Embryonic facial prominence (tissue), 1 donor: ENCODE results near the gene SAA2.
"Not testable (repeated sequence)": the region's sequence is repeated elsewhere in the genome, so short reads cannot be mapped to it uniquely, and the experiment has no call there.

ENCODE experiments used
- DNase-seq: peaks from one replicate; pipeline ENCODE4 v3.0.0-alpha.2; 2016; ENCODE audit errors: extremely low spot score

SAA2 gene

DNA sequence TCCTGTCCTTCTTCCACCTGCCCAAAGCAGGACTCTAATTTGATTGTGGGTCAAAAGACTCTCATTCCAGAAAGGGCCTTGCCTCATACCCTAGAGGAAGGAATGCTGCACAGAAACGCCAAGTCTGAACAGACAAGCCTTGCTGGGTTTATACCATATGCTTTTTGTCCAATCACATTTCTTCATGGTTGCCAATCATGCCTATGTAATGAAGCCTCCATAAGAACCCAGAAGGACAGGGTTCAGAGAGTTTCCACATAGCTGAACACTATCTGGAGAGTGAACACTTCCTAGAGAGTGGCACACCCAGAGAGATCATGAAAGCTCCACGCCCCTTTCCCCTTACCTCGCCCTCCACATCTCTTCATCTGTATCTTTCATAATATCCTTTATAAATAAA, 4.8 kb upstream of the SAA2 start:
- DNase-seq, result no peak

DNA sequence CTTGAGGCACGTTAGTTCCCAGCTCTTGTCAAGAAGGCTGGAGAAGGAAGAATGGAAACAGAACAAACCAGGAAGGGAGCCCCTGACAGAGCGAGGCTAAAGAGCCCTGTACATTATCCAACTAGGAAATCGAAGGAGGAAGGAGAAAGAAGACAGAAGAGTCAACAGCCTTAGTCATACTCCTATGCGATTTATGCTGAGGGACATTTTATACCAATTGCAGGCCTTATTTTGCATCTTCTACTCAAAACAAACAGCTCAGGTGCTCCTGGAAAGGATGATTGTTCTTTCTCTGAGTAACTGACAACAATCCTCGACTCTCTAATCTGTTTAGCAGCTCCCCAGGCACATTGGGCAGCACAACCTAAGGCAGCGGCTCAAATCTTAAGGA, 1.3 kb downstream of the SAA2 start:
- not testable (repeated sequence) for DNase-seq

DNA sequence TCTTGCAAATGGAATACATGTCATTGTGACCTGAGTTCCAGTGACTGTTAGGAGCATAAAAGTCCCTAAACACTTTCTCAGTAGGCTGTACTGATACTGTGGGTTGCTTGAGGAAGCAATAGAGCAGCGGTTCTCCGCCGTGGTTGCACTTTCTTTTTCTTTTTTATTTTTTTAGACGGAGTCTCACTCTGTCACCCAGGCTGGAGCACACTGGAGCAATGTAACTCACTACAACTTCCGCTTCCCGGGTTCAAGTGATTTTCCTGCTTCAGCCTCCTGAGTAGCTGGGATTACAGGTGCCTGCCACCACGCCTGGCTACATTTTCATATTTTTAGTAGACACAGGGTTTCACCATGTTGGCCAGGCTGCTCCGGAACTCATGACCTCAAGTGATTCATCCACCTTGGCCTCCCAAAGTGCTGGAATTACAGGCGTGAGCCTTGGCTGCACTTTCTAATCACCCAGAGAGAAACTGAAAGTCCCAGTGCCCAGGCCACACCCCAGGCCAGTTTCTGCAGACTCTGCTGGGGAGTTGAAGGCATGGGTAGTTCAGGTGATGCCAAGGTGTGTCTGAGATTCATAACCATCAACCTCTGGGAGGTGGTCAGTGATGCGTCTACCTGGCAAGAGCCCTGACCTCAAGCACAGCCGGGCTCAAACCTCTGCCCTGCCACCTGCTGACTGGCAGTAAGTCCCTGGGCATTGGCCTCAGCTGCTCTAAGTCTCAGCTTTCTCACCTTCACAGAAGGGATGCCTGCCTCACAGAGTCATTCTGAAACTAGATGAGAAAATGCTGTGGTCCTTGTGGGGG, 1.9 kb downstream of the SAA2 start:
- not testable (repeated sequence) for DNase-seq

DNA sequence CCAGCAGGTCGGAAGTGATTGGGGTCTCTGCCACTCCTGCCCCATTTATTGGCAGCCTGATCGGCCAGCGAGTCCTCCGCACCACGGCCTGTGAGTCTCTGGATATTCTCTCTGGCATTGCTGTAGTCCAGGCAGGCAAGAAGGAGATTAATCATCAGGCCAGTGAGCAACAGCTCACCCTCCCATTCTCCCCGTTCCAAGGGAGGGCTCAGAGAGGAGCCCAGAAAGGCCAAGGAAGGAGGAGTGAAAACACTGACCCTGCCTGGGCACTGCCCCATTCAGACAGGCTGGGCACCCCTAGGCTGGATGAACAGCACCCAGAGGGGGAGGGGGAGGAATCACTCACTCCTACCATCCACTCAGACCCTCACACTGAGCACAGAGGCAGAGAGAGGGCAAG, 3.1 kb downstream of the SAA2 start:
- DNase-seq, result no peak

DNA sequence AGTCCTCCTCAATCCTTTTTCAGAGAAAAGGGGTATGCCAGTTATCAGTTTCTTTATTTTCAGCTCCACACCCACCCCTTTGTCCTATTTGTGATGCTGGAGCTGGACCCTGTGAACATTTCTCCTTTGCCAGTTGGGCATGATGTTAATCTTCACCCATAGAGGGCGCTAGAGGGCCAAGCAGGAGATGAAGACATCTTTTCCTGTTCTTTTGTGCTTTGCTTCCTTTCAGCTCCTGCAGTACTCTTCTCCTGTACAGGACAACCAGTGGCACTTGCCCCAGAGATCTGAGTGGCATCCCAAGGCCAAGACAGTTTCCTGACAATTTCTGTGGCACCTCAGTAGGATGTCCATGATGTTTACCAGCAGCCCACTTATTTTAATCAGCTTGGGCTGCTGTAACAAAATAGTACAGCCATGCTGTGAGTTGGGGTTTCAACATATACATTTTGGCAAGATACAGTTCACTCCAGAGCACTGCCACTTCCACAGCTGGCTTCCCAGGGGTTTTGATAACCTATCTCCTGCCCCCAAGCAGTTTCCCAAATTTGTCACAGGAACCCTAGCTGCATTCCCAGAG, 4.6 kb downstream of the SAA2 start:
- no peak for DNase-seq

DNA sequence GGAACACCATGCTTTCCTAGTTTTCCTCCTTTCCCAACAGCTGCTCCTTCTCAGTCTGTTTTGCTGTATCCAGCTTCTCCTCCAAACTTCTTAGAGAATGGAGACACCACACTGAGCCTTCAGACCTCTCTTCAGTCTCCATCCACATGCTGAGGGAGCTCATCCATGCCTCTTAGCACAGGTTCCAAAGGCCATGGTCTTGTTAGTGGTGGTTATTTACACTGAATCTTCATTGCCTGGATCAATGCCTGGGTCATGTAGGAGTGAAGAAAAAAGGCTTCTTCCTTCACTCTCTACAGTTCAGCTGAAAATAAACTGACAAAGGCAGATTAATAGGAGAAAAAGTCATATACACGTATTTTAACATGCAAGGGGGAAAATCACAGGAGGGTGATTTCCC, 8.8 kb downstream of the SAA2 start:
- no peak for DNase-seq

DNA sequence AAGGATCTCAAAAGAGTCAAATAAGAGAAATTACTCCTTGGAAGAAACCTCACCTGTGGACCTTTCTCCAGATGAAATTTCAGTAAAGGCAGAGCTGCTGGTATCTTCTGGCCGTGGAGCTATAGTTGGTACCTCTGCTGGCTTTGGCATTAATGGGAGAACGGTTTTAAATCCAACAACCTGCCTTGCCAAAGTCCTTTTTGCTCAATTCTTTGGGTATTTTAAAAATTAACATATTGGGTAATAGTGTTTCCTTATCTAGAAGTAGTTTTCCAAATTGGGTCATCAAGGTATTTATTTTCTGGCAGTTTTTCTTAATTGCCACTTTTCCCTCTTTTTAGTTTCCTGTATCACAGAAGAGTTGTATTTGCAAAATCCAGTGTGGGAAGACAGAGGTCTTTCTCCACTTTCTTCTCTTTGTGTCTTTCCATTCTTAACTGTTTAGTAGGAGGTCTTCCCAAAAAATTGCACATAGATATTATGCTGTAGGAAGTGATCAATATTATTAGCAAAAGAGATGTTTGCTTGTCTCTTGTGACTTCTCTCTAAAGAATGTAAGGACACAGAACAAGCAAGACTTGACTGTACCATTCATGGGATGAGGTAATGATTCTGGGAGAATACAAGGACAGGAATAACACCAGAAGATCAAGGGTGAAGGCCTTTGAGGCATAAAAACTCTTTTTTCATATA, 11.7 kb downstream of the SAA2 start, which contains the start of gene SAA4:
Gene SAA4, minus strand, starts transcription at position 139 of the 693 bp plus-strand sequence. CDS start 876 bp downstream, outside the sequence.
- no peak for DNase-seq

DNA sequence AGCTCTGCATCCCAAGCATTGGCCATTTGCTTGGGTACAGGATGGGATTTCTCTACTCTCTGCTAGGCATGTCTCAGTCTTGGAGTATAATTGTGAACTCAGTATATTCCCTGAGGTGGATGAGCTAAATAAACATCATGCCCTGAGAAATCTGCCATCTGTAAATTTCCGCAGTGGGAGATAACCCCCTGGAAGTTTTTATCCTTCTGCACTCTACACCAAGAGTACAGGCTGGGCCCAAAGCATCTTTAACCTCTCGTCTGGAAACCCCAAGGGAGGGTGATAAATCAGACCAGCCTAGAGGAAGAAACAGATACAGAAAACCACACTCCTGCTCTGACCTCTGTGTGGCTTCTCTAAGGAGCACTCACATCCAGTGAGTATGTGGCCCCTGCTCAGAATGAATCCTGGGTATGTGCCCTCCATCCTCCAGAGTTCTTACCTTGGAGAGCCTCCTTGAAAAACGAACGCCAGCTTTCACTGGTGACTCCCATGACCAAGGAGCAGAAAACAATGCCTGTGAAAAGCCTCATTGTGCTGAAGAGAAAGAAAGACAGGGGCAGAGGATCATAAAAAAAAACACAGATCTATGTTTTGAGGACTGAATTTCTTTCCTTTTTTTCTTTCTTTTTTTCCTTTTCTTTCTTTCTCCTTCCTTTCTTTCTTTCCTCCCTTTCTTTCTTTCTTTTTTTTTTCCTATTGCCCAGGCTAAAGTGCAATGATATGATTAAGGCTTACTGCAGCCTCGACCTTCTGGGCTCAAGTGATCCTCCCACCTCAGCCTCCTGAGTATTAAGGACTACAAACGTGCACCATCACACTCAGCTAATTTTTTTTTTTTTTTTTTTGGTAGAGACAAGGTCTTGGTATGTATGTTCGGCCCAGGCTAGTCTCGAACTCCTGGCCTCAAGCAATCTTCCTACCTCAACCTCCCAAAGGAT, 12.8 kb downstream of the SAA2 start:
- no peak for DNase-seq

DNA sequence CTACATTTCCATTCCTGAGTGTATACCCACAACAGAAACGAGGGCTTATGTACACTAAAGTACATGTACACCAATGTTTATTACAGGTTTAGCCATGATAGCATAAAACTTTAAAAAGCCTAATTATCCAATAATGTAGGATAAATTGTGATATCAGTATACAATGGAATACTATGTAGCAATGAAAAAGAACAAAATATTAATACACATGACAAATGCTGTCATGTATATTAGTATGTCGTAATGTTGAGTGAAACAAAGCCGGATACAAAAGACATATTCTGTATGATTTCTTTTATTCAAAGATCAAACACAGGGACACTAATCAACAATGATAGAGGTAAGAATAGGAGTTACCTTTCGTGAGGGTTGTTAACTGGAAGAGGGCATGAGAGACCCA, 14.6 kb downstream of the SAA2 start:
- no peak for DNase-seq

DNA sequence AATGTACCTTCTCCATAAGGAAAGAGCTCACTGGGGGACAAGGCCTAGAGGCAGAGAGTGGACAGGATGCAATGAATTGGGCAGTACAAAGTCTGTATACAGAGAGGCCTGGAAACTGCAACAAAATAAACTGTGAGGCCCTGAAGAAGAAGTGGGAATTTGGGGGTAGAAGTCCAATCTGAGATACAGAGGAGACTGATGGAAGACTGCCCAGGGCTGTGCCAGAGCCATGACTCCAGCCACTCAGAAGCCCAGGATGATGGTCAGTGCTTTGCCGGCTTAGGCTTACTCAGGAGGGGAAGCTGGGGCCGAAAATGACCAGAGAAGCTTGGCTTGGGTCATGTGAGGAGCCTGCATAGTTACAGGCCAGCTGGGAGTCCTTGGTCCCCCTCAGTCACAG, 17.6 kb downstream of the SAA2 start:
- DNase-seq, result no peak

DNA sequence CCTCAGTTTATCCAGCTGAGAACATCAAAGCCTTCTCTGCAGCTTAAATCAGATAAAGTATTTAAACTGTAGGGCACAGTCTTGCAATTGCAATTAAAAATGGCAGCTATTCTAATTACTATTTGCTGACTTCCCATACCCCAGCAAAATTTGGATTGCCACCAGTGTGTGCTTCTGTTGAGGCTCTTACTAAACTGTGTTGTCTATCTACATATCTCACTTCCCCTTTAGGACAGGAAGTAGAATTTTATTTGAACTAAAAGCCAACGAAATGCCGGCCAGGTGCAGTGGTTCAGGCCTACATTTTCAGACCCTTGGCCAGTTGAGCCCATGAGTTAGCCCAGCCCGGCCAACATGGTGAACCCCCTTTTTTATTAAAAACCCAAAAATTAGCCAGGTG, 19.0 kb downstream of the SAA2 start:
- no peak for DNase-seq

DNA sequence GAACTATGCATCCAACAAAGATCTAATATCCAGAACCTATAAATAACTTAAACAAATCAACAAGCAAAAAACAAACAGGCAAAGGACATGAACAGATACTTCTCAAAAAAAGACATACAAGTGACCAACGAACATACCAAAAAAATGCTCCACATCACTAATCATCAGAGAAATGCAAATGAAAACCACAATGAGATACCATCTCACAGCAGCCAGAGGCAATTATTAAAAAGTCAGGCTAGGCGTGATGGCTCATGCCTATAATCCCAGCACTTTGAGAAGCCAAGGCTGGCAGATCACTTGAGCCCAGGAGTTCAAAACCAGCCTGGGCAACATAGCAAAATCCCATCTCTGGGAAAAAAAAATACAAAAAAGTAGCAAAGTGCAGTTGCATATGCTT, 22.6 kb downstream of the SAA2 start:
- DNase-seq, result no peak

DNA sequence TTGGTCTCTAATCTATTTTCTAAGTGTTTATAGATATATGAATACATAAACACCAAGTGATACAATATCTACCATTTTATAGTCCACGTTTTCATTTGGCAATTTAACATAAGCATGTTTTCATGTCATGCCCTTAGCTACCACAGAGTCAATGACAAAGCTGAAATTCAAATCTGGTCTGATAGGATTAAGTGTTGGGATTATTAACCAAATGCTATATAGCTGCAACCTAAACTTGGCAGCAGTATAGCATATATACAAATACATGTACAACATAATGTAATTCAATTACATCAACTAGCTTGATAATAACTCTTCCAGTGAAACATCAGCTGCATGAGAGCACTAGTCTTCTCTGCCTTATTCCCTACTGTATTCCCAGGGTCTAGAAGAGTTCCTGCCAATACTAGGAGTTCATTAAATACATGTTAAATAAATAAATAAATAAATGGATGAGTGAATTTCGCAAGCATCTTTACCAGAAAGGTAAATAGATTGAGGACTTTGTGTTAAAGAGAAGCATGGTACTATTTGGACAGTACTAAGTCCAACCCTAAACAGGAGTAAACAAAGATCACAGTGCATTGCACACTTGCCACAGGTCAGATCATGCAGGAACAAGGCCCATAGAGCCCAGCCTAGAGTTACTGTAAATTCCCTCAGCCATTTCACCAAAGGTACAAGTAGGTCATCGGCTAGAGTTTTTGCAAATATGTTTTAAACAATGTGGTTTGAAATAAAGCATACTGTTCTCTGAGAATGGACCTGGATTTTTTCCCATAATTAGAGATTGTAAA, 24.7 kb downstream of the SAA2 start:
- no peak for DNase-seq

DNA sequence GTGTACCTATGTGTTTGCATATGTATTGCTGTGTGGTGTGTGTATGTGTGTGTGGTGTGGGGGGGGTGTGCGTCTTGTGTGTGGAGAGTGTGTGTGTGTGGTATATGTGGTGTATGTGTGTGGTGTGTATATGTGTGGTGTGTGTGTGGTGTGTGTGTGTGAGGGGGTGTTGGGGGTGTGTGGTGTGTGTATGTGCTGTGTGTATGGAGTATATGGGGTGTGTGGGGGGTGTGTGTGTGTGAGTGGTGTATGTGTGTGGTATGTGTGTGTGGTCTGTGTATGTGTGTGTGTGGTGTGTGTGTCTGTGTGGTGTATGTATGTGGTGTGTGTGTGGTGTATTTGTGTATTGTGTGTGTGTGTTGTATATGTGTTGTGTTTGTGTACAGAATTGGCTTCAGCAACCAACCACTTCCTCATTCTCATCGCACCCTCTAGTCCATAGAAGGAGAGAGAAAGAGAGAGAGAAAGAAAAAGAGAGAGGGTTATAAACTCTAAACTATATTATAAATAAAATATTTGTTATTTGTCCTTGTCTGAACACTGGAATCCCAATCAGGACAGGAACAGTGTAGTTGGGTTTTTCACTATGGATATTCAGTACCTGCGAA, 25.6 kb downstream of the SAA2 start:
- no peak for DNase-seq

DNA sequence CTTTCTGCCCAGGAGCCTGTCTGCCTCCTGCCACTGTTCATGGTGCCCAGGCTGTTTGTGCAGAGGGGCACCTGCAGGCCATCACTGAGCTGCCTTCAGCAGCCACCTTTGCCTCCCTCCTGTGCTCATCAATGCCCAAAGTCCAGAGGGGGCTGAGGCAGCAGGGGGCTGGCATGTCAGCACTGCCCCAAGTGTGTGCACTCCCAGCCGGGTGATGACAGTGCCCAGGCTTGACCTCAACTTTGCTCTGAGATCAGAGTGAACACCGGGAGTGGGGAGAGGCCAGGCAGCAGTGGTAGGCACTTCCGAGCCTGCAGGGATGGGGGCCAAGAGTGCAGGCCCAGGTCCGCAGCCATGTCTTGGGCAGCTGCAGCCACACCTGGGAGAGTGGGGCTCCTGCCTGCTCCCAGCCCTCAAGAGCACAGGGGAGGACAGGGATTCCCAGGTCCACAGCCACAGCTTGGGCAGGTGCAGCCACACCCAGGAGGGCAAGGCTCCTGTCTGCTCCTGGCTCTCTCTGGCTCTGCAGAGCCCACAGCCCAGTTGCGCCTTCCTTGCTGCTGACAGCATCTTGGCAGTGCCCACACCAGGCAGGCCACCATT, 27.1 kb downstream of the SAA2 start:
- no peak for DNase-seq

DNA sequence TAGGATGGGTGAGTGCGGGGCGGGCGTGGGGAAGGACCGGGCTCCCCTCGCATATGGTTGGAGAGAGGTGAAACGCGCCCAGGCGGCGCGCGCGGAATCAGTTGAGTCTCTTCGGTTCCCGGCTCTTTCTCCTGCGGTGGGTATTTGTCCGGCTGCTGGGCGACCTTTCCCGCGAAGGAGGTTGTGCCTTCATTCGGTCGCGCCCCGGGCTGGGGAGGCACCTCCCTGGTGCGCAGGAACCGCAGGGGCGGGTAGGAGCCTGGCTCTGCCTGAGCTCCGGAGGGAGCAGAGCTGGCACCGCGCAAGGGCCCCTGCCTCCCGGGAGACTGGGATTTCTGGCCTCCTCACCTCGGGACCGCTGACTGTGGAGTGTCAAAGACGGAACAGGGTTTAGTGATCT, 39.4 kb downstream of the SAA2 start:
- DNase-seq, result no peak

DNA sequence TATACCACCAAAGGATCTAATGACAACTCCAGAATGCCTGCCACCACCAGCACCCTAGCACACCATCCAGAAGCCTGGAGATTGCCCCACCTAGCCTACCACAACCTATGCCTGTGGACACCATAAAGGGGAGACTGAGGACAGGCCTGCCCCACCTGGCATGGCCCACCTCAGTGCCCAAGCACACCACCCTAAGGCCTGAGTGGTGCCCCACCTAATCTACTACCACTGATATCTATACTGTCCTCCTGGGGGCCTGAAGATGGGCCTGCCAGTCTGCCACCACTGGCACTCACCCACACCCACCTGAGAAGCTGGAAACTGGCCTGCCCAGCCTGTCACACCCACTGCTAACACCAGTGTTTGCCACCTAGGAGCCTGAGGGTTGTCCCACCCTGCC, 43.7 kb downstream of the SAA2 start:
- no peak for DNase-seq

DNA sequence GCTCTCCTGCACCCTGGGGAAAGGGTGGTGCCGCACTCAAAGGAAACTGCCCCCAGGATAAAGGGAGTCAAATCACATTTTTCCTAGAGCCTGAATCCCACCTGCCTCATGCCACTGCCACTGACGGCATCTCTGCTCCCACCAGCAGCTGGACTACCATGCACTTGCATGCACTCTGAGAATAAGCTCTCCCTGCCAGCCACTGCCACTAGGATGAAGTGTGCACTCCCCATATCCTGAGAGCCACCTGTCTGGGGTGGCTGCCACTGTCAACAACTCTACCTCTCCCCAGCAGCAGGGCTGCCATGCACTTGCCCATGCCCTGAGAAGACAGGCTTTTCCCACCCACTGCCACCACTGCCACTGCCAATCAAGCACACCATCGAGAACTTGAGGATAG, 44.2 kb downstream of the SAA2 start:
- no peak for DNase-seq

DNA sequence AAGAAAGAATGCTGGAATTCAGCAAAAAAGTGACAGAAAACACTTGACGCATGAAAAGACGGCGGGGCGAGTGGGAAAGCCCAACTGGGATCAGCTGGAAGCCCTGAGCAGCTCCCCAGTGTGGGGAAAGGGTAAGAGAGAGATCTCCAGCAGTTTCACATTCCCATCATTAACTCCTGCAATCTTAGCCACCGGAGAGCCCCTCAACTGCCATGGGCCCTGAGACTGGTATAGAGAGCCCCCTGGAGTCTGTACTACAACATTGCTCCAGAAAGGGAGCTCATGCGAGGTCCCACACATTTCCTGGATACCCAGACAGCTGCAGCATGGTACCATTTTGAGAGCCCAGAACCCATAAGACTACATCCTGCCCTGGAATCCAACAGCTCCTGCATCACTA, 44.7 kb downstream of the SAA2 start:
- DNase-seq, result no peak

DNA sequence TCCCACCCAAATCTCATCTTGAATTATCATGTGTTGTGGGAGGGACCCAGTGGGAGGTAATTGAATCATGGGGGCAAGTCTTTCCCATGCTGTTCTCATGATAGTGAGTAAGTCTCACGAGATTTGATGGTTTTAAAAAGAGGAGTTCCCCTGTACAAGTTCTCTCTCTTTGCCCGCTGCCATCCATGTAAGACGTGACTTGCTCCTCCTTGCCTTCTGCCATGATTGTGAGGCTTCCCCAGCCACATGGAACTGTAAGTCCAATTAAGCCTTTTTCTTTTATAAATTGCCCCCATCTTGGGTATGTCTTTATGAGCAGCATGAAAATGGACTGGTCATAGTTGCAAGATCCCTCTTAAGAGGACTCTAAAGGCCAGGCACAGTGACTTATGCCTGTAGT, 50.7 kb downstream of the SAA2 start:
- not testable (repeated sequence) for DNase-seq
